Panc1 (cell line): ENCODE data around the gene MEGF6. TPM values are rescaled to one million over a fixed set of nuclear protein-coding genes. Genes with fewer than 3 reads are reported as not detected.

Experiments used
- ATAC-seq: fragments of 200-7000 bp; cut with Tn5 transposase; 2 replicates; pipeline ENCODE4 v1.9.1; 2020; ENCODE audit warnings: mild to moderate bottlenecking, moderate library complexity
- BruUV-seq: library from RNA; stranded (reverse); fragments of 400-500 nt; replicated peaks from 2 replicates; lab custom pipeline; 2021; lab: Mats Ljungman, UMichigan
- CTCF ChIA-PET: fragments of 300-600 bp; sonication (Branson Sonifier 250); formaldehyde crosslinking; loops from one replicate; lab custom pipeline; 2022; ENCODE audit warnings: antibody characterized with exemption; lab: Charles Lee
- POLR2A ChIA-PET: fragments of 300-600 bp; sonication (Branson Sonifier 250); formaldehyde crosslinking; loops from one replicate; lab custom pipeline; 2022; ENCODE audit warnings: antibody characterized with exemption; lab: Charles Lee
- DNase-seq: peaks from one replicate; pipeline ENCODE4 v3.0.0-alpha.2; 2010; ENCODE audit warnings: low read depth, low spot score
- H3K27ac ChIP-seq: 2 replicates; pipeline ENCODE4 v1.5.1; 2011; ENCODE audit warnings: mild to moderate bottlenecking, low read length, inconsistent platforms
- H3K27me3 ChIP-seq: fragments of 200-500 bp; sonication (Bioruptor generic); 2 replicates; pipeline ENCODE4 v1.6.0; 2014; ENCODE audit warnings: low read length, inconsistent platforms; ENCODE audit not compliant: control insufficient read depth, insufficient read depth
- H3K36me3 ChIP-seq: fragments of 200-500 bp; sonication (Bioruptor generic); 2 replicates; pipeline ENCODE4 v1.5.1; 2014; ENCODE audit warnings: inconsistent platforms, mild to moderate bottlenecking, low read length, moderate library complexity; ENCODE audit not compliant: control insufficient read depth, insufficient read depth
- H3K4me1 ChIP-seq: 2 replicates; pipeline ENCODE4 v1.5.1; 2011; ENCODE audit warnings: inconsistent platforms, mild to moderate bottlenecking, low read length, moderate library complexity; ENCODE audit not compliant: control insufficient read depth, insufficient read depth
- H3K4me3 ChIP-seq, 2 experiments: 2 replicates each; pipeline ENCODE4 v1.5.1; 2011 to 2012; ENCODE audit warnings: low read depth in 2 of 2, low read length in 2 of 2, mild to moderate bottlenecking in 2 of 2, inconsistent platforms in 1 of 2, moderate library complexity in 1 of 2
- H3K9me3 ChIP-seq: fragments of 200-500 bp; sonication (Bioruptor generic); 2 replicates; pipeline ENCODE4 v1.5.1; 2014; ENCODE audit warnings: low read depth, mild to moderate bottlenecking, inconsistent platforms, low read length, moderate library complexity; ENCODE audit not compliant: control insufficient read depth, insufficient read depth
- CTCF ChIP-seq: fragments of 450-650 bp; IDR thresholded peaks from 2 replicates; pipeline ENCODE4 v1.5.1; 2017; ENCODE audit warnings: mild to moderate bottlenecking
- POLR2AphosphoS5 ChIP-seq: IDR thresholded peaks from 2 replicates; pipeline ENCODE4 v1.6.1; 2012; ENCODE audit warnings: mild to moderate bottlenecking, low read depth, low read length, moderate library complexity
- REST ChIP-seq, 2 experiments: IDR thresholded peaks; 2 replicates each; pipeline ENCODE4 v1.6.1; 2011 to 2012; ENCODE audit warnings: low read depth in 2 of 2, control low read depth in 1 of 2, low read length in 1 of 2, mild to moderate bottlenecking in 1 of 2, moderate library complexity in 1 of 2; ENCODE audit not compliant: insufficient read depth in 1 of 2
- SIN3A ChIP-seq: IDR thresholded peaks from 2 replicates; pipeline ENCODE4 v1.6.1; 2012; ENCODE audit warnings: low read depth, mild to moderate bottlenecking, low read length, moderate library complexity, borderline replicate concordance; ENCODE audit not compliant: insufficient read depth
- TCF7L2 ChIP-seq: IDR thresholded peaks from 2 replicates; pipeline ENCODE4 v1.6.1; 2011; ENCODE audit warnings: mild to moderate bottlenecking, low read depth, low read length, inconsistent platforms
- in situ Hi-C: cut with HindIII; loops from 2 replicates; pipeline ENCODE4 v1.10.0; 2016; ENCODE audit warnings: low sequenced_read_pairs, low pct_unique_long_range_greater_than_20kb
- intact Hi-C: fragments of 100-400 bp; cut with micrococcal nuclease; formaldehyde crosslinking; loops from one replicate; pipeline ENCODE4 v1.10.0; 2022; ENCODE audit not compliant: unreplicated experiment
- total RNA-seq: library from RNA; stranded (reverse); gene quantifications from one replicate; pipeline ENCODE4 v1.2.1, GENCODE V29; 2021; ENCODE audit not compliant: unreplicated experiment

Gene MEGF6
- total RNA-seq, 1 experiment from 2014 or later: 32.6 TPM

- Histone ChIP-seq H3K36me3 (no peaks in the 10 kb centered on the region), H3K4me1 (peaks cover 7% of the 10 kb centered on the region; the same call in 1 of the 2 replicates), H3K27ac (no peak overlapping the region), H3K27me3 (no peaks in the 10 kb centered on the region), H3K4me3 (no peak overlapping the region), H3K9me3 (no peaks in the 10 kb centered on the region)
- ChIA-PET CTCF (no interaction called here), POLR2A (no interaction called here)
- in situ Hi-C loops: no loop called here
- TF ChIP-seq SIN3A: no peak
- DNase-seq (no peak), ATAC-seq (no peak)
- intact Hi-C loops: no loop called here
- BruUV-seq: no TSS peak
Observed at GRCh38 chr1:3459940-3460671, 151.2 kb downstream of the MEGF6 start.

- Histone ChIP-seq H3K27me3 (no peaks in the 10 kb centered on the region), H3K36me3 (no peaks in the 10 kb centered on the region), H3K4me1 (peaks cover 8% of the 10 kb centered on the region; the same call in 1 of the 2 replicates), H3K4me3 (no peak overlapping the region), H3K27ac (no peak overlapping the region), H3K9me3 (no peaks in the 10 kb centered on the region)
- DNase-seq (no peak), ATAC-seq (no peak)
- in situ Hi-C loops (no loop called here), intact Hi-C loops (no loop called here)
- no peak for TF ChIP-seq REST (IDR thresholded peaks at IDR 0.05; ENCODE audit: insufficient read depth in 1 of 2, low read depth in 2 of 2, low read length in 1 of 2)
- TF ChIP-seq SIN3A: no peak
- TF ChIP-seq CTCF: no peak
- TF ChIP-seq TCF7L2: no peak
- TF ChIP-seq POLR2AphosphoS5: no peak
- CTCF ChIA-PET: interaction anchor here (0.5 kb wide), 1 partner anchor 12 kb away, joined by 3 read pairs; no protein-coding TSS in a partner anchor
- no TSS peak for BruUV-seq
- POLR2A ChIA-PET: no interaction called here
Observed at GRCh38 chr1:3459051-3459908, 152.0 kb downstream of the MEGF6 start.
